Measurements from ENCODE around the gene GALNT10. TPM values are rescaled to one million over a fixed set of nuclear protein-coding genes. Genes with fewer than 3 reads are reported as not detected.

GALNT10 gene
- total and polyA plus RNA-seq, 2 of the 4 experiments (the other 2 are of a cell fraction): 46.2 to 67.0 TPM

GRCh38 chr5:154401931-154402330 lies 211.4 kb downstream of the GALNT10 start:
- ChIA-PET CTCF (no interaction called here), POLR2A (ENCODE audit: unreplicated experiment) (no interaction called here)
- Histone ChIP-seq H2BK15ac (ENCODE audit: low read depth, low read length) (no peak overlapping the region), H3K36me3 (ENCODE audit: control insufficient read depth, insufficient read depth, low read length) (no peaks in the 10 kb centered on the region), H3K27ac (ENCODE audit: insufficient read depth, low read length) (no peak overlapping the region), H2AFZ (replicated peaks; ENCODE audit: low read length, poor library complexity) (no peak overlapping the region), H3K4me3 (ENCODE audit: insufficient read depth, low read depth, low read length) (no peak overlapping the region), H4K8ac (ENCODE audit: low read depth in 2 of 2, low read length in 2 of 2) (no peak overlapping the region), H4K20me1 (ENCODE audit: insufficient read depth, low read length) (no peaks in the 10 kb centered on the region), H3K9ac (ENCODE audit: low read depth, low read length) (no peak overlapping the region), H2AK9ac (replicated peaks; ENCODE audit: low read depth, low read length, poor library complexity) (no peak overlapping the region), H4K91ac (ENCODE audit: insufficient read depth, low read depth, low read length) (no peak overlapping the region), H2BK20ac (ENCODE audit: low read depth, low read length) (no peak overlapping the region), H3K4me1 (ENCODE audit: control insufficient read depth, insufficient read depth, low read length) (peaks cover 2% of the 10 kb centered on the region; the same call in 1 of the 2 replicates), H3K9me3 (ENCODE audit: control insufficient read depth, insufficient read depth, low read length) (no peaks in the 10 kb centered on the region), H3K27me3 (ENCODE audit: control insufficient read depth, insufficient read depth, low read length) (no peaks in the 10 kb centered on the region), H3K56ac (ENCODE audit: extremely low read depth, insufficient read depth, low read length) (no peak overlapping the region), H2BK5ac (ENCODE audit: low read depth, low read length, poor library complexity, severe bottlenecking) (no peak overlapping the region), H3K9me1 (ENCODE audit: insufficient read depth, low read length) (0 out of 2 replicates have a peak, but pooled peaks cover 5% of the 10 kb centered on the region), H2AK5ac (ENCODE audit: low read depth, low read length) (no peak overlapping the region), H3K4ac (ENCODE audit: low read depth, low read length) (no peak overlapping the region), H3K23ac (ENCODE audit: low read depth, low read length) (no peak overlapping the region), H3K79me1 (ENCODE audit: low read depth in 1 of 2, low read length in 2 of 2) (peaks cover 0 to 7% of the 10 kb centered on the region in 2 experiments; a peak in 2 of 4 replicates), H3K18ac (ENCODE audit: low read depth, low read length) (no peak overlapping the region), H4K5ac (ENCODE audit: low read depth, low read length) (no peak overlapping the region), H3K14ac (replicated peaks; ENCODE audit: low read depth, low read length) (no peak overlapping the region), H2BK120ac (ENCODE audit: low read depth, low read length) (no peak overlapping the region), H3K4me2 (ENCODE audit: low read depth, low read length) (no peak overlapping the region)
- intact Hi-C loops (cut with micrococcal nuclease): no loop called here
- WGBS, 2 experiments (ENCODE audit: extremely low coverage in 2 of 2, insufficient read length in 1 of 2): 100% methylated on average over 1 of the region's 9 CpGs; no CpG with 5 or more reads in 1 of the 2 experiments
- BruUV-seq (replicated peaks): no TSS peak
- ATAC-seq (ENCODE audit: low read depth): no peak
- dilution Hi-C loops (cut with HindIII; ENCODE audit: low sequenced_read_pairs, unreplicated experiment): no loop called here
- TF ChIP-seq MAZ (IDR thresholded peaks at IDR 0.05; ENCODE audit: borderline replicate concordance, low read depth, low read length): no peak
- no peak for TF ChIP-seq SMC3 (IDR thresholded peaks at IDR 0.05; ENCODE audit: low read depth, low read length)
- TF ChIP-seq POLR2A (IDR thresholded peaks at IDR 0.05; ENCODE audit: low read depth, low read length): no peak
- TF ChIP-seq CHD1 (IDR thresholded peaks at IDR 0.05; ENCODE audit: low read depth, low read length): no peak
- TF ChIP-seq CEBPB (IDR thresholded peaks at IDR 0.05; ENCODE audit: low read depth, low read length): no peak
- no peak for TF ChIP-seq NFE2L2 (IDR thresholded peaks at IDR 0.05; ENCODE audit: low read depth, low read length)
- no peak for TF ChIP-seq CTCF (conservative IDR thresholded peaks at IDR 0.05; ENCODE audit: low read depth, low read length)
- TF ChIP-seq RAD21 (IDR thresholded peaks at IDR 0.05; ENCODE audit: low read length): no peak
- TF ChIP-seq MXI1 (IDR thresholded peaks at IDR 0.05; ENCODE audit: borderline replicate concordance, low read depth, low read length): no peak
- TF ChIP-seq BHLHE40 (IDR thresholded peaks at IDR 0.05; ENCODE audit: low read depth, low read length): no peak
- TF ChIP-seq RFX5 (IDR thresholded peaks at IDR 0.05; ENCODE audit: low read depth, low read length): no peak
- TF ChIP-seq ELK1 (IDR thresholded peaks at IDR 0.05; ENCODE audit: borderline replicate concordance, low read depth, low read length): no peak
- TF ChIP-seq USF2 (IDR thresholded peaks at IDR 0.05; ENCODE audit: low read depth, low read length): no peak
- TF ChIP-seq MAFK (IDR thresholded peaks at IDR 0.05; ENCODE audit: low read depth, low read length): no peak
- no peak for TF ChIP-seq RCOR1 (IDR thresholded peaks at IDR 0.05; ENCODE audit: insufficient replicate concordance, low read length)
- TF ChIP-seq FOS (IDR thresholded peaks at IDR 0.05; ENCODE audit: low read depth, low read length): no peak
- no peak for DNase-seq
- in situ Hi-C loops (cut with MboI; ENCODE audit: low sequenced_read_pairs): no loop called here

All from IMR-90 (cell line).